Measurements from ENCODE around the gene MYCN. TPM values are rescaled to one million over a fixed set of nuclear protein-coding genes. Genes with fewer than 3 reads are reported as not detected.

MYCN gene
- total RNA-seq, 2 experiments from 2014 or later: not detected

- POLR2A ChIA-PET: no interaction called here
- CTCF ChIA-PET: interaction anchor here (0.7 kb wide), 1 partner anchor 55 kb away, joined by 5 read pairs; no protein-coding TSS in a partner anchor
Measured at GRCh38 chr2:15930589-15931318, 9.6 kb upstream of the MYCN start.

- POLR2A ChIA-PET: no interaction called here
- CTCF ChIA-PET: no interaction called here
Measured at GRCh38 chr2:15931319-15931890, 8.9 kb upstream of the MYCN start.

- POLR2A ChIA-PET: no interaction called here
Measured at GRCh38 chr2:15931950-15932349, 8.4 kb upstream of the MYCN start.

GRCh38 chr2:15932394-15933183 lies 7.8 kb upstream of the MYCN start:
- ChIA-PET POLR2A (no interaction called here), CTCF (no interaction called here)

More at GRCh38 chr2:15931950-15932349, 8.4 kb upstream of the MYCN start:
- CTCF ChIA-PET: no interaction called here

- CTCF ChIA-PET: no interaction called here
- POLR2A ChIA-PET: no interaction called here
Measured at GRCh38 chr2:15933184-15933845, 7.0 kb upstream of the MYCN start.

GRCh38 chr2:15934291-15934945 lies 5.9 kb upstream of the MYCN start:
- POLR2A ChIA-PET: no interaction called here
- CTCF ChIA-PET: no interaction called here

GRCh38 chr2:15935189-15935588 lies 5.2 kb upstream of the MYCN start:
- CTCF ChIA-PET: no interaction called here
- POLR2A ChIA-PET: no interaction called here

- CTCF ChIA-PET: no interaction called here
Measured at GRCh38 chr2:15935675-15936074, 4.7 kb upstream of the MYCN start.

GRCh38 chr2:15936277-15937104 lies 3.9 kb upstream of the MYCN start:
- CTCF ChIA-PET: no interaction called here

More at GRCh38 chr2:15935675-15936074, 4.7 kb upstream of the MYCN start:
- POLR2A ChIA-PET: no interaction called here

GRCh38 chr2:15937105-15937881 lies 3.1 kb upstream of the MYCN start:
- POLR2A ChIA-PET: no interaction called here
- CTCF ChIA-PET: no interaction called here

More at GRCh38 chr2:15936277-15937104, 3.9 kb upstream of the MYCN start:
- POLR2A ChIA-PET: no interaction called here

- ChIA-PET CTCF (no interaction called here), POLR2A (no interaction called here)
Measured at GRCh38 chr2:15937882-15938802, 2.2 kb upstream of the MYCN start.

- ChIA-PET CTCF (interaction anchor here (1.4 kb wide), 1 partner anchor 670 kb away, joined by 6 read pairs; no protein-coding TSS in a partner anchor), POLR2A (no interaction called here)
Measured at GRCh38 chr2:15938803-15939555, 1.4 kb upstream of the MYCN start.

GRCh38 chr2:15939556-15939853 lies 845 bp upstream of the MYCN start:
- ChIA-PET POLR2A (no interaction called here), CTCF (interaction anchor here (0.8 to 1.4 kb wide), 2 partner anchors 10 to 669 kb away, joined by 3 to 6 read pairs; no protein-coding TSS in a partner anchor)

- ChIA-PET POLR2A (no interaction called here), CTCF (no interaction called here)
Measured at GRCh38 chr2:15940661-15941480, 521 bp downstream of the MYCN start.

- POLR2A ChIA-PET: no interaction called here
- CTCF ChIA-PET: no interaction called here
Measured at GRCh38 chr2:15941481-15941850, 1.1 kb downstream of the MYCN start.

All from activated CD8-positive, alpha-beta memory T cell treated with anti-CD3 and anti-CD28 coated beads for 36 hours (primary cell).